HEK293 (cell line): ENCODE measurements around the gene STRBP.

ENCODE experiments used
- CTCF ChIA-PET: fragments of 350-600 bp; formaldehyde crosslinking; extraction: SDS; loops from one replicate; lab custom pipeline; 2021; ENCODE audit warnings: antibody characterized with exemption; lab: Yijun Ruan, JAX
- POLR2A ChIA-PET: fragments of 300-600 bp; formaldehyde crosslinking; extraction: SDS; loops from one replicate; lab custom pipeline; 2020; ENCODE audit warnings: antibody characterized with exemption, inconsistent platforms; lab: Yijun Ruan, JAX
- H3K27ac ChIP-seq: fragments of 200-500 bp; sonication (Bioruptor generic); 2 replicates; pipeline ENCODE4 v1.5.1; 2014; ENCODE audit warnings: low read depth, low read length, control low read depth, inconsistent platforms; ENCODE audit errors: extremely low read depth
- H3K36me3 ChIP-seq, 2 experiments: fragments of 200-500 bp in 1 of 2; sonication (Bioruptor generic) in 1 of 2; 1 replicate in 1 of 2; 2 replicates in 1 of 2; pipeline ENCODE4 v1.5.1; 2014 to 2017; ENCODE audit warnings: inconsistent platforms in 2 of 2, low read length in 2 of 2; ENCODE audit not compliant: control insufficient read depth in 2 of 2, insufficient read depth in 1 of 2
- H3K4me1 ChIP-seq: fragments of 200-500 bp; sonication (Bioruptor generic); 2 replicates; pipeline ENCODE4 v1.5.1; 2014; ENCODE audit warnings: mild to moderate bottlenecking, low read length, inconsistent platforms; ENCODE audit not compliant: control insufficient read depth, insufficient read depth
- H3K4me3 ChIP-seq: 2 replicates; pipeline ENCODE4 v1.5.1; 2011; ENCODE audit warnings: low read depth, mild to moderate bottlenecking, control low read depth, low read length, moderate library complexity
- H3K9me3 ChIP-seq: fragments of 200-500 bp; sonication (Bioruptor generic); 2 replicates; pipeline ENCODE4 v1.5.1; 2014; ENCODE audit warnings: low read depth, low read length, inconsistent platforms; ENCODE audit not compliant: control insufficient read depth, insufficient read depth
- MEIS1 ChIP-seq: sonication (generic); formaldehyde crosslinking; IDR thresholded peaks from 2 replicates; pipeline ENCODE4 v1.8.1; 2022; ENCODE audit warnings: missing genetic modification reagents, mild to moderate bottlenecking, borderline replicate concordance
- ZFP3 ChIP-seq: fragments of 450-650 bp; formaldehyde crosslinking; IDR thresholded peaks from 2 replicates; pipeline ENCODE4 v1.5.1; 2016; ENCODE audit warnings: low read depth, missing biosample characterization, missing genetic modification characterization
- ZNF133 ChIP-seq: fragments of 450-650 bp; formaldehyde crosslinking; IDR thresholded peaks from 2 replicates; pipeline ENCODE4 v1.5.1; 2016; ENCODE audit warnings: missing biosample characterization, missing genetic modification characterization
- TF ChIP-seq, protein P1 (sequence below): fragments of 450-650 bp; formaldehyde crosslinking; IDR thresholded peaks from 2 replicates; pipeline ENCODE4 v1.5.1; 2017; ENCODE audit warnings: missing biosample characterization, missing genetic modification characterization
- TF ChIP-seq, protein P2 (sequence below): fragments of 450-650 bp; formaldehyde crosslinking; IDR thresholded peaks from 2 replicates; pipeline ENCODE4 v1.5.1; 2016; ENCODE audit warnings: missing biosample characterization, missing genetic modification characterization
- TF ChIP-seq, protein P3 (sequence below): fragments of 450-650 bp; formaldehyde crosslinking; IDR thresholded peaks from 2 replicates; pipeline ENCODE4 v1.5.1; 2016; ENCODE audit warnings: missing biosample characterization, missing genetic modification characterization, low read depth
- TF ChIP-seq, protein P4 (sequence below): fragments of 450-650 bp; formaldehyde crosslinking; IDR thresholded peaks from 2 replicates; pipeline ENCODE4 v1.5.0; 2017; ENCODE audit warnings: missing biosample characterization, missing genetic modification characterization, borderline replicate concordance

STRBP gene

DNA sequence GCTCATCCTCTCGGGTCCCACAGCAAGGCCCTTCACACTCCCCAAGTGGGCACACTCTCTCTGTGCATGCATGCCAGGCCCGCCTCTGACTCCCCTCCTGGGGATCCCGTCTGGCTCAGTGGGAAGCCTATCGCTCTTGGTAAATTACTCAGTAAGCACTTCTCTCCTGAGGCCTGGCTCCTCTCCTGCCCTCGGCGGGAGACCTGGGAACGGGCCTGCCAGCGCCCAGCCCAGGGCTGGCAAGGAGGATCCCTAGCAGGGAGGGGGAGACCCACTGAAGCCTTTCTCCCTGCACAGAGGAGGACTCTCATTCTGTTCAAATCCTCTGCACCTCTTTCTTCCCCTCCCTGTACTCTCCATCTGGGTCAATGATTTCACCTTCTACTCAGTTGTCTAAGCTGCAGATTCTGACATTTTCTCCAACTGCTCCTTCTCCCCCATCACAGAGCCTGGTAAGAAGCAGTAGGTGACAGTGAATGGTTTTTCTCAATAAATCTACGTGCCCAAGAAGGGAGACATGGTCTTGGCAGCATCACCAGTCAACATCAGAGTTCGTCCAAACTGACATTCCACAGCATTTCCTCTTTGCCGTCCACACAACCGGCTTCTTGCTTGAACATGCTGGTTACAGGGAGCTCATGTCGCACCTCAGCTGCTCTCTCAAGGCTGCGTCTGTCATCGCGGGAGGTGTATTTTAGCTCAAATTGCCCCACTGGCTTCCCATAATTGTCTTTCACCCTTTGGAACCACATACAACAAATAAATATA lies 153.1 kb downstream of the STRBP start (continued):
- TF ChIP-seq, protein P1, sequence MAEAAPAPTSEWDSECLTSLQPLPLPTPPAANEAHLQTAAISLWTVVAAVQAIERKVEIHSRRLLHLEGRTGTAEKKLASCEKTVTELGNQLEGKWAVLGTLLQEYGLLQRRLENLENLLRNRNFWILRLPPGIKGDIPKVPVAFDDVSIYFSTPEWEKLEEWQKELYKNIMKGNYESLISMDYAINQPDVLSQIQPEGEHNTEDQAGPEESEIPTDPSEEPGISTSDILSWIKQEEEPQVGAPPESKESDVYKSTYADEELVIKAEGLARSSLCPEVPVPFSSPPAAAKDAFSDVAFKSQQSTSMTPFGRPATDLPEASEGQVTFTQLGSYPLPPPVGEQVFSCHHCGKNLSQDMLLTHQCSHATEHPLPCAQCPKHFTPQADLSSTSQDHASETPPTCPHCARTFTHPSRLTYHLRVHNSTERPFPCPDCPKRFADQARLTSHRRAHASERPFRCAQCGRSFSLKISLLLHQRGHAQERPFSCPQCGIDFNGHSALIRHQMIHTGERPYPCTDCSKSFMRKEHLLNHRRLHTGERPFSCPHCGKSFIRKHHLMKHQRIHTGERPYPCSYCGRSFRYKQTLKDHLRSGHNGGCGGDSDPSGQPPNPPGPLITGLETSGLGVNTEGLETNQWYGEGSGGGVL: no peak
- TF ChIP-seq, protein P2, sequence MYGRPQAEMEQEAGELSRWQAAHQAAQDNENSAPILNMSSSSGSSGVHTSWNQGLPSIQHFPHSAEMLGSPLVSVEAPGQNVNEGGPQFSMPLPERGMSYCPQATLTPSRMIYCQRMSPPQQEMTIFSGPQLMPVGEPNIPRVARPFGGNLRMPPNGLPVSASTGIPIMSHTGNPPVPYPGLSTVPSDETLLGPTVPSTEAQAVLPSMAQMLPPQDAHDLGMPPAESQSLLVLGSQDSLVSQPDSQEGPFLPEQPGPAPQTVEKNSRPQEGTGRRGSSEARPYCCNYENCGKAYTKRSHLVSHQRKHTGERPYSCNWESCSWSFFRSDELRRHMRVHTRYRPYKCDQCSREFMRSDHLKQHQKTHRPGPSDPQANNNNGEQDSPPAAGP (tag by site-specific recombination): no peak
- TF ChIP-seq, protein P3, sequence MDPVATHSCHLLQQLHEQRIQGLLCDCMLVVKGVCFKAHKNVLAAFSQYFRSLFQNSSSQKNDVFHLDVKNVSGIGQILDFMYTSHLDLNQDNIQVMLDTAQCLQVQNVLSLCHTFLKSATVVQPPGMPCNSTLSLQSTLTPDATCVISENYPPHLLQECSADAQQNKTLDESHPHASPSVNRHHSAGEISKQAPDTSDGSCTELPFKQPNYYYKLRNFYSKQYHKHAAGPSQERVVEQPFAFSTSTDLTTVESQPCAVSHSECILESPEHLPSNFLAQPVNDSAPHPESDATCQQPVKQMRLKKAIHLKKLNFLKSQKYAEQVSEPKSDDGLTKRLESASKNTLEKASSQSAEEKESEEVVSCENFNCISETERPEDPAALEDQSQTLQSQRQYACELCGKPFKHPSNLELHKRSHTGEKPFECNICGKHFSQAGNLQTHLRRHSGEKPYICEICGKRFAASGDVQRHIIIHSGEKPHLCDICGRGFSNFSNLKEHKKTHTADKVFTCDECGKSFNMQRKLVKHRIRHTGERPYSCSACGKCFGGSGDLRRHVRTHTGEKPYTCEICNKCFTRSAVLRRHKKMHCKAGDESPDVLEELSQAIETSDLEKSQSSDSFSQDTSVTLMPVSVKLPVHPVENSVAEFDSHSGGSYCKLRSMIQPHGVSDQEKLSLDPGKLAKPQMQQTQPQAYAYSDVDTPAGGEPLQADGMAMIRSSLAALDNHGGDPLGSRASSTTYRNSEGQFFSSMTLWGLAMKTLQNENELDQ (tag by site-specific recombination): no peak

DNA sequence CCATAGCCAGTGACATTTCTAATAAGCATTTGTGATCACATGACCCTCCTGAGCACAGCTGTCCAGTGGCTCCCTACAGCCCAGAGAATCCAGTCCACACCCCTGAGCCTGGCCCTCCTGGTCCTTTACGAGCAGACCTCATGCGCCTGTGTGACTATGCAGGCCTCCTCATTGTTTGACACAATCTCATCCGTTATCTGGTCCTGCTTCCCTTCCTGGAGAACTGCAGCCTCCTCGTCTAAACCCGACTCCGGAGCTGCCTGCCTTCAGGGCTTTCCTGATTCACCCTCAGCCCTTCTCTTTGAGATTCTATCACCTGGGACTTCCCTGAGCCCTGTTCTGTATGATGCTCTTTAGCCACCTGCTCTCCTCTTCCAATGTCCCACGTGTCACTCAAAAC lies 155.2 kb downstream of the STRBP start:
- TF ChIP-seq, protein P4, sequence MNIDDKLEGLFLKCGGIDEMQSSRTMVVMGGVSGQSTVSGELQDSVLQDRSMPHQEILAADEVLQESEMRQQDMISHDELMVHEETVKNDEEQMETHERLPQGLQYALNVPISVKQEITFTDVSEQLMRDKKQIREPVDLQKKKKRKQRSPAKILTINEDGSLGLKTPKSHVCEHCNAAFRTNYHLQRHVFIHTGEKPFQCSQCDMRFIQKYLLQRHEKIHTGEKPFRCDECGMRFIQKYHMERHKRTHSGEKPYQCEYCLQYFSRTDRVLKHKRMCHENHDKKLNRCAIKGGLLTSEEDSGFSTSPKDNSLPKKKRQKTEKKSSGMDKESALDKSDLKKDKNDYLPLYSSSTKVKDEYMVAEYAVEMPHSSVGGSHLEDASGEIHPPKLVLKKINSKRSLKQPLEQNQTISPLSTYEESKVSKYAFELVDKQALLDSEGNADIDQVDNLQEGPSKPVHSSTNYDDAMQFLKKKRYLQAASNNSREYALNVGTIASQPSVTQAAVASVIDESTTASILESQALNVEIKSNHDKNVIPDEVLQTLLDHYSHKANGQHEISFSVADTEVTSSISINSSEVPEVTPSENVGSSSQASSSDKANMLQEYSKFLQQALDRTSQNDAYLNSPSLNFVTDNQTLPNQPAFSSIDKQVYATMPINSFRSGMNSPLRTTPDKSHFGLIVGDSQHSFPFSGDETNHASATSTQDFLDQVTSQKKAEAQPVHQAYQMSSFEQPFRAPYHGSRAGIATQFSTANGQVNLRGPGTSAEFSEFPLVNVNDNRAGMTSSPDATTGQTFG (tag by site-specific recombination): no peak
- TF ChIP-seq MEIS1 (CRISPR knock-in tag) (no peak), ZNF133 (tag by site-specific recombination) (no peak)
- no peaks in the 10 kb centered on the region for H3K4me1 ChIP-seq
- CTCF ChIA-PET: interaction anchor here (1.1 kb wide), 1 partner anchor 11 kb away, joined by 5 read pairs; no protein-coding TSS in a partner anchor
- POLR2A ChIA-PET: no interaction called here
- no peaks in the 10 kb centered on the region for H3K9me3 ChIP-seq
- no peak overlapping the region for H3K27ac ChIP-seq
- no peak overlapping the region for H3K4me3 ChIP-seq
- H3K36me3 ChIP-seq: peaks cover 0 to 44% of the 10 kb centered on the region in 2 experiments; a peak in 1 of 3 replicates

DNA sequence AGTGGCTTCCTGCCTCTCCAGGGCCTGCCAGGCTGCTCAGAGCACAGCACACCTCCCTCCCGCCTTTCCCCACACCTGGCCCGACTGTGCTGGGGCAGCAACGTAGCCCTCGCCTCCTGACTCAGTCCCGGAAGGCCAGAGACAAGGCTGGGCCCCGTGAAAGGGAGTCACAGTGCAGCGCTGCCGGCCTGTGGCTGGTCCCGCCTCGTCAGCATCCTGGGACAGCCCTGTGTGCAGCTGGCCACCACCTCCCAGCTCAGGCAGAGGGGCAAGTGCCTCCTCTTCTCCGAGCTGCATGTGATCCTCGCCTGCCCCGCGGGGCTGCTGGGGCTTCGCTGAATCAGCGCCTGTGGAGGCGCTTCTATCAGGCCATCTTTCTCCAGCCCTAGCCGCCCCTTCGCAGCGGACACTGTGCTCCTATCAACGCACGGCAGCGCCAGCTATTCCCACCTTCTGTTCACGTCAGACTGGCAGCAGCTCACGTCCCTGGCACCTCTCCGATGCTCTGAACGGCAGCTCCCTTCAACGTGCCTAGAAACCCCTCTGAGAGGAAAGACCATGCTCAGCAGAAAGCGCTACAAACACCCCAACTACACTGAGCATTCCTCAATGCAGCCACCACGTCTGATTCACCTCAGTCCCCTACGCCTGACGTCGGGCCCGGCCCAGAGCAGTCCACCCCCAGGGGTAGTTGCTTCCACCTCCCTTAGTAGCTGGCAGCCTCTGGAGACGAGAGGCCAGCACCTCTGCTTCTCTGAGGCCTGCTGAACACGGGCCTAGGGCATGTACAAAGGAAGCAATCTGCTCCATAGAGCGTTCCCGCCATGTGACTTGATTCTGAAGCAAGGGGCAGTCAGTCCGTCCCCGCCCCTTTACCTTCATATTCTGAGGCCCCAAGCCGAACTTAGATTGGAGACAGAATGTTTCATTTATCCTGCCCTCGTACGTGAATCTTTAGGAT lies 156.1 kb downstream of the STRBP start:
- ChIA-PET POLR2A (no interaction called here), CTCF (interaction anchor here (0.6 to 1.1 kb wide), 4 partner anchors 10 to 1019 kb away, joined by 3 to 5 read pairs (median 4); no protein-coding TSS in a partner anchor)
- H3K9me3 ChIP-seq: no peaks in the 10 kb centered on the region
- H3K4me3 ChIP-seq: no peak overlapping the region
- no peaks in the 10 kb centered on the region for H3K4me1 ChIP-seq
- no peak overlapping the region for H3K27ac ChIP-seq
- H3K36me3 ChIP-seq: peaks cover 0 to 53% of the 10 kb centered on the region in 2 experiments; a peak in 1 of 3 replicates
- no peak for TF ChIP-seq ZFP3 (tag by site-specific recombination)
